WTC11 (cell line): ENCODE data around the gene ERMP1. TPM values are rescaled to one million over a fixed set of nuclear protein-coding genes. Genes with fewer than 3 reads are reported as not detected.

Experiments used
- ATAC-seq: fragments of 200-7000 bp; cut with Tn5 transposase; 2 replicates; pipeline ENCODE4 v1.10.0; 2021; ENCODE audit warnings: mild to moderate bottlenecking, moderate library complexity
- CTCF ChIA-PET: fragments of 300-600 bp; sonication (Branson Sonifier 250); formaldehyde crosslinking; loops from one replicate; lab custom pipeline; 2021; ENCODE audit warnings: antibody characterized with exemption; lab: Charles Lee
- POLR2A ChIA-PET: fragments of 350-600 bp; sonication (Branson Sonifier 250); formaldehyde crosslinking; loops from one replicate; lab custom pipeline; 2021; ENCODE audit warnings: antibody characterized with exemption; lab: Charles Lee
- DNase-seq: peaks from one replicate; pipeline ENCODE4 v3.0.0; 2021; ENCODE audit warnings: low spot score
- H3K27ac Mint-ChIP-seq: 2 replicates; pipeline ENCODE4 v1.8.0; 2021; ENCODE audit warnings: mixed read lengths
- H3K27me3 Mint-ChIP-seq: 2 replicates; pipeline ENCODE4 v1.8.0; 2021; ENCODE audit warnings: low read depth, mild to moderate bottlenecking, moderate library complexity, mixed read lengths
- H3K36me3 Mint-ChIP-seq: 2 replicates; pipeline ENCODE4 v1.8.0; 2021; ENCODE audit warnings: mixed read lengths
- H3K4me1 Mint-ChIP-seq: 2 replicates; pipeline ENCODE4 v1.8.0; 2022; ENCODE audit warnings: mixed read lengths
- H3K4me3 Mint-ChIP-seq: 2 replicates; pipeline ENCODE4 v1.8.0; 2021; ENCODE audit warnings: mild to moderate bottlenecking, moderate library complexity, mixed read lengths
- H3K9me3 Mint-ChIP-seq: 2 replicates; pipeline ENCODE4 v1.8.0; 2021; ENCODE audit warnings: mixed read lengths
- AFF4 ChIP-seq: sonication (generic); formaldehyde crosslinking; IDR thresholded peaks from 2 replicates; pipeline ENCODE4 v1.8.1; 2023; ENCODE audit warnings: mild to moderate bottlenecking, missing genetic modification reagents, borderline replicate concordance
- ESRRA ChIP-seq: sonication (generic); formaldehyde crosslinking; IDR thresholded peaks from 2 replicates; pipeline ENCODE4 v1.8.1; 2022; ENCODE audit warnings: mild to moderate bottlenecking, missing genetic modification reagents, borderline replicate concordance
- GRHL2 ChIP-seq: fragments of 250-450 bp; sonication (Bioruptor Pico); IDR thresholded peaks from 2 replicates; pipeline ENCODE4 v1.8.0; 2022; ENCODE audit warnings: mild to moderate bottlenecking, moderate library complexity; ENCODE audit not compliant: insufficient replicate concordance, severe bottlenecking
- HMGA2 ChIP-seq: fragments of 250-450 bp; sonication (Bioruptor Pico); IDR thresholded peaks from 2 replicates; pipeline ENCODE4 v1.4.0; 2021; ENCODE audit warnings: mild to moderate bottlenecking, moderate library complexity
- KAT7 ChIP-seq: sonication (generic); formaldehyde crosslinking; IDR thresholded peaks from 2 replicates; pipeline ENCODE4 v1.8.1; 2023; ENCODE audit warnings: missing genetic modification reagents, mild to moderate bottlenecking, borderline replicate concordance
- MXD4 ChIP-seq: fragments of 250-450 bp; sonication (Bioruptor Pico); IDR thresholded peaks from 2 replicates; pipeline ENCODE4 v1.8.0; 2021; ENCODE audit warnings: mild to moderate bottlenecking, moderate library complexity, borderline replicate concordance
- NFATC4 ChIP-seq: fragments of 250-450 bp; sonication (Bioruptor Pico); IDR thresholded peaks from 2 replicates; pipeline ENCODE4 v1.9.0; 2021; ENCODE audit warnings: mild to moderate bottlenecking
- NFE2L1 ChIP-seq: sonication (generic); formaldehyde crosslinking; IDR thresholded peaks from 2 replicates; pipeline ENCODE4 v1.8.1; 2023; ENCODE audit warnings: missing genetic modification reagents
- NR1H2 ChIP-seq: sonication (generic); formaldehyde crosslinking; IDR thresholded peaks from 2 replicates; pipeline ENCODE4 v1.9.0; 2021; ENCODE audit warnings: mild to moderate bottlenecking, moderate library complexity, missing genetic modification reagents
- RELA ChIP-seq: sonication (generic); formaldehyde crosslinking; IDR thresholded peaks from 2 replicates; pipeline ENCODE4 v1.8.1; 2022; ENCODE audit warnings: missing genetic modification reagents, mild to moderate bottlenecking, borderline replicate concordance
- SOX15 ChIP-seq: fragments of 250-450 bp; sonication (Bioruptor Pico); IDR thresholded peaks from 2 replicates; pipeline ENCODE4 v1.9.0; 2021; ENCODE audit warnings: mild to moderate bottlenecking
- SP1 ChIP-seq: sonication (generic); formaldehyde crosslinking; conservative IDR thresholded peaks from 2 replicates; pipeline ENCODE4 v1.8.1; 2022; ENCODE audit warnings: missing genetic modification reagents
- USF2 ChIP-seq: sonication (generic); formaldehyde crosslinking; IDR thresholded peaks from 2 replicates; pipeline ENCODE4 v1.8.1; 2023; ENCODE audit warnings: mild to moderate bottlenecking, missing genetic modification reagents, moderate library complexity
- ZMAT4 ChIP-seq: fragments of 250-450 bp; sonication (Bioruptor Pico); IDR thresholded peaks from 2 replicates; pipeline ENCODE4 v1.9.0; 2021; ENCODE audit warnings: mild to moderate bottlenecking
- ZNF263 ChIP-seq: sonication (generic); formaldehyde crosslinking; IDR thresholded peaks from 2 replicates; pipeline ENCODE4 v1.8.1; 2022; ENCODE audit warnings: low read depth, mild to moderate bottlenecking, moderate library complexity, missing genetic modification reagents
- total RNA-seq: library from RNA; stranded (reverse); gene quantifications from 3 replicates; pipeline ENCODE4 v1.2.3, GENCODE V29; 2021
- TF ChIP-seq, protein P1 (sequence below): sonication (generic); formaldehyde crosslinking; conservative IDR thresholded peaks from 2 replicates; pipeline ENCODE4 v1.8.1; 2022; ENCODE audit warnings: mild to moderate bottlenecking, missing genetic modification reagents
- TF ChIP-seq, protein P2 (sequence below): fragments of 250-450 bp; sonication (Bioruptor Pico); conservative IDR thresholded peaks from 2 replicates; pipeline ENCODE4 v1.9.0; 2021; ENCODE audit warnings: mild to moderate bottlenecking
- TF ChIP-seq, protein P3 (sequence below): sonication (generic); formaldehyde crosslinking; IDR thresholded peaks from 2 replicates; pipeline ENCODE4 v1.8.0; 2022; ENCODE audit warnings: mild to moderate bottlenecking, missing genetic modification reagents
- TF ChIP-seq, protein P4 (sequence below): sonication (generic); formaldehyde crosslinking; IDR thresholded peaks from 2 replicates; pipeline ENCODE4 v1.8.1; 2022; ENCODE audit warnings: mild to moderate bottlenecking, moderate library complexity, missing genetic modification reagents

The ERMP1 gene
- total RNA-seq, 1 experiment from 2014 or later, result 25.4 TPM

DNA sequence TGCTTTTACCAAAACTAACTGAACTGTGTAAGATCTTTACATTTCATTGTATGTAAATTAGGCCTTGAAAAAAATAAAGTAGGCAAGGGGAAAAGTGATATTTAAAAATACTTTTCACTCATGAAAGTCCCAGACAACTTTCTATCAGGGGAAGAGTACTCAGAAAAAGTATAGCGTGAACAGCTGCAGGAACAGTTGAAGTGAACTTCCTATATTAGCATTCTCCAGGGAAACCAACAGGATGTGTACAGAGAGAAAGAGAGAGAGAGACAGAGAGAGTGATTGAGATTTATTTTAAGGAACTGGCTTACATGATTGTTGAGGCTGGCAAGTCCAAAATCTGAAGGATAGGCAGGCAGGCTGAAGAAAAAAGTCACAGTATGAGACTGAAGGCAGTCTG is 42.0 kb downstream of the ERMP1 start:
- Mint-ChIP-seq H3K27me3 (no peaks in the 10 kb centered on the region), H3K27ac (no peak overlapping the region), H3K36me3 (peaks cover 17% of the 10 kb centered on the region; the same call in 1 of the 2 replicates), H3K9me3 (no peaks in the 10 kb centered on the region), H3K4me1 (no peaks in the 10 kb centered on the region), H3K4me3 (no peak overlapping the region)
- ChIA-PET POLR2A (no interaction called here), CTCF (no interaction called here)
- no peak for TF ChIP-seq ZMAT4 (CRISPR knock-in tag)
- TF ChIP-seq, protein P1, sequence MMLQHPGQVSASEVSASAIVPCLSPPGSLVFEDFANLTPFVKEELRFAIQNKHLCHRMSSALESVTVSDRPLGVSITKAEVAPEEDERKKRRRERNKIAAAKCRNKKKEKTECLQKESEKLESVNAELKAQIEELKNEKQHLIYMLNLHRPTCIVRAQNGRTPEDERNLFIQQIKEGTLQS (CRISPR knock-in tag), result no peak
- TF ChIP-seq SOX15, result no peak
- no peak for TF ChIP-seq ZNF263 (CRISPR knock-in tag)
- no peak for TF ChIP-seq RELA (CRISPR knock-in tag)
- no peak for TF ChIP-seq ESRRA (CRISPR knock-in tag)
- TF ChIP-seq, protein P2, sequence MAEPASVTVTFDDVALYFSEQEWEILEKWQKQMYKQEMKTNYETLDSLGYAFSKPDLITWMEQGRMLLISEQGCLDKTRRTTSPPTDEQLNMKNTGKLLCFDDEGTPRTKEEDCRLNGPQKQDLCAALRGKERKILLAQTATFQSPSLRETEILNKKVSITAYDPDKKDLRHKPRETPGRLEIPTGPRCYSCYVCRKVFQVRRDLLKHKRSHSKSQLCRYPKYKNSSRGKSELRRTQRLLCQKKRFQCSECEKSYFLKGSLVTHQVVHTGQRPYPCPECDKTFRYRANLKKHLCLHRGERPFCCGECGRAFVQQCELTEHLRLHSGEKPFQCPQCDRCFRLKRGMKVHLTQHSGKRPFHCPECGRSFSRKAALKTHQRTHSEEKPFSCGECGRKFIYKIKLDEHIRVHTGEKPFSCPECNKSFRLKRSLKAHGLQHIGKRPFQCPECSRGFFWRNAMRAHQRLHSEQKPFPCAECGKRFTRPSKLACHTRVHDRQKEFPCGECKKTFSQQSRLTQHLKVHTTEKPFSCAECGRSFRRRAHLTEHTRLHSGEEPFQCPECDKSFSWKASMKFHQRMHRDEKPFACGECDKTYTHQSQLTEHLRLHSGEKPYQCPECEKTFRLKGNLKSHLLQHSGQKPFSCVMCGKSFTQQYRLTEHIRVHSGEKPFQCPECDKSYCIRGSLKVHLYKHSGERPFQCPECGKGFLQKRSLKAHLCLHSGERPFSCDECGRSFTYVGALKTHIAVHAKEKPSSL, result no peak
- TF ChIP-seq NR1H2 (CRISPR knock-in tag), result no peak
- TF ChIP-seq NFATC4 (CRISPR knock-in tag), result no peak
- no peak for TF ChIP-seq MXD4
- TF ChIP-seq HMGA2 (CRISPR knock-in tag), result no peak
- TF ChIP-seq, protein P3, sequence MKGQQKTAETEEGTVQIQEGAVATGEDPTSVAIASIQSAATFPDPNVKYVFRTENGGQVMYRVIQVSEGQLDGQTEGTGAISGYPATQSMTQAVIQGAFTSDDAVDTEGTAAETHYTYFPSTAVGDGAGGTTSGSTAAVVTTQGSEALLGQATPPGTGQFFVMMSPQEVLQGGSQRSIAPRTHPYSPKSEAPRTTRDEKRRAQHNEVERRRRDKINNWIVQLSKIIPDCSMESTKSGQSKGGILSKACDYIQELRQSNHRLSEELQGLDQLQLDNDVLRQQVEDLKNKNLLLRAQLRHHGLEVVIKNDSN, result no peak
- no peak for TF ChIP-seq USF2
- no peak for TF ChIP-seq NFE2L1
- TF ChIP-seq GRHL2 (CRISPR knock-in tag), result no peak
- TF ChIP-seq SP1 (CRISPR knock-in tag), result no peak
- TF ChIP-seq, protein P4, sequence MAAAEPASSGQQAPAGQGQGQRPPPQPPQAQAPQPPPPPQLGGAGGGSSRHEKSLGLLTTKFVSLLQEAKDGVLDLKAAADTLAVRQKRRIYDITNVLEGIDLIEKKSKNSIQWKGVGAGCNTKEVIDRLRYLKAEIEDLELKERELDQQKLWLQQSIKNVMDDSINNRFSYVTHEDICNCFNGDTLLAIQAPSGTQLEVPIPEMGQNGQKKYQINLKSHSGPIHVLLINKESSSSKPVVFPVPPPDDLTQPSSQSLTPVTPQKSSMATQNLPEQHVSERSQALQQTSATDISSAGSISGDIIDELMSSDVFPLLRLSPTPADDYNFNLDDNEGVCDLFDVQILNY (CRISPR knock-in tag), result no peak
- no peak for TF ChIP-seq AFF4 (CRISPR knock-in tag)
- TF ChIP-seq KAT7 (CRISPR knock-in tag), result no peak
- no peak for ATAC-seq
- no peak for DNase-seq
